GM10266 (cell line): Measurements from ENCODE around the gene STOML3.

Source experiments
- DNase-seq: peaks from one replicate; pipeline ENCODE4 v3.0.0; 2012; ENCODE audit errors: extremely low spot score
- TF ChIP-seq, protein P1 (sequence below): IDR thresholded peaks from 2 replicates; pipeline ENCODE4 v1.5.1; 2012; ENCODE audit warnings: mild to moderate bottlenecking, low read depth; ENCODE audit not compliant: control insufficient read depth, insufficient read depth; ENCODE audit errors: missing control alignments

STOML3 gene

DNA sequence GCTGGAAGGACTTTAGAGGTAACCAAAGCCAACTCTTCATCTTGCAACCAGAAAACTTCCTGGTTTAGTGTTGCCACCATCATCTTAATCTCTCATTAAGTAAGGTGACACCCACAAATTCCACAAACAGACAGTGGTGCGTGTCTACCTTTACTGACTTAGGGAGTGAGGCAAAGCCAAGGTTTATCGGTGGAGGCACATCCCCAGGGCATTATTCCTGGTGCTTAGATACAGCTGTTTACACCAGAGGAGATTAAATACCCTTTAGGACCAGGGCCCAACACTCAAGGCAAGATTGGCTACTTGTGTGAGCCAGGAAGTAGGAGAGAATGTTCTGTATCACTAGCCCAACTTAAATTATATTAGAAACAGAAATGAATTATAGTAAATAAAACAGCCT lies 9.5 kb downstream of the STOML3 start:
- TF ChIP-seq, protein P1, sequence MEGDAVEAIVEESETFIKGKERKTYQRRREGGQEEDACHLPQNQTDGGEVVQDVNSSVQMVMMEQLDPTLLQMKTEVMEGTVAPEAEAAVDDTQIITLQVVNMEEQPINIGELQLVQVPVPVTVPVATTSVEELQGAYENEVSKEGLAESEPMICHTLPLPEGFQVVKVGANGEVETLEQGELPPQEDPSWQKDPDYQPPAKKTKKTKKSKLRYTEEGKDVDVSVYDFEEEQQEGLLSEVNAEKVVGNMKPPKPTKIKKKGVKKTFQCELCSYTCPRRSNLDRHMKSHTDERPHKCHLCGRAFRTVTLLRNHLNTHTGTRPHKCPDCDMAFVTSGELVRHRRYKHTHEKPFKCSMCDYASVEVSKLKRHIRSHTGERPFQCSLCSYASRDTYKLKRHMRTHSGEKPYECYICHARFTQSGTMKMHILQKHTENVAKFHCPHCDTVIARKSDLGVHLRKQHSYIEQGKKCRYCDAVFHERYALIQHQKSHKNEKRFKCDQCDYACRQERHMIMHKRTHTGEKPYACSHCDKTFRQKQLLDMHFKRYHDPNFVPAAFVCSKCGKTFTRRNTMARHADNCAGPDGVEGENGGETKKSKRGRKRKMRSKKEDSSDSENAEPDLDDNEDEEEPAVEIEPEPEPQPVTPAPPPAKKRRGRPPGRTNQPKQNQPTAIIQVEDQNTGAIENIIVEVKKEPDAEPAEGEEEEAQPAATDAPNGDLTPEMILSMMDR, result no peak
- no peak for DNase-seq

DNA sequence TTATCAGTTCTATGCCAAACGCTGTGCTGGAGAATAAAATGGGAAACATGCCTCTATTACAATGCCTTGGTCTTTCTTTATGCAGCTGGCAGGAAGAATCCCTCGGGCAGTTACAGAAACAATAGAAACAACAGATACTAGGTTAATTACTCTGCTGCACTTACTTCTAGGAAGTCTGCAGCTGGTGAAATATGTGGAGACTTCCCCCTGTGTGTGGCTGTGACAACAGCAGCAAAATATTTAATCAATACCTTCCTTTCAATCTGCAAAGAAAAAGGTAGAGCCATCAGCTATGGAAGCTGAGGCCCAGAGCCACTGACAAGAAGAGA lies 9.9 kb downstream of the STOML3 start:
- DNase-seq, result no peak
- TF ChIP-seq, protein P1, result no peak

DNA sequence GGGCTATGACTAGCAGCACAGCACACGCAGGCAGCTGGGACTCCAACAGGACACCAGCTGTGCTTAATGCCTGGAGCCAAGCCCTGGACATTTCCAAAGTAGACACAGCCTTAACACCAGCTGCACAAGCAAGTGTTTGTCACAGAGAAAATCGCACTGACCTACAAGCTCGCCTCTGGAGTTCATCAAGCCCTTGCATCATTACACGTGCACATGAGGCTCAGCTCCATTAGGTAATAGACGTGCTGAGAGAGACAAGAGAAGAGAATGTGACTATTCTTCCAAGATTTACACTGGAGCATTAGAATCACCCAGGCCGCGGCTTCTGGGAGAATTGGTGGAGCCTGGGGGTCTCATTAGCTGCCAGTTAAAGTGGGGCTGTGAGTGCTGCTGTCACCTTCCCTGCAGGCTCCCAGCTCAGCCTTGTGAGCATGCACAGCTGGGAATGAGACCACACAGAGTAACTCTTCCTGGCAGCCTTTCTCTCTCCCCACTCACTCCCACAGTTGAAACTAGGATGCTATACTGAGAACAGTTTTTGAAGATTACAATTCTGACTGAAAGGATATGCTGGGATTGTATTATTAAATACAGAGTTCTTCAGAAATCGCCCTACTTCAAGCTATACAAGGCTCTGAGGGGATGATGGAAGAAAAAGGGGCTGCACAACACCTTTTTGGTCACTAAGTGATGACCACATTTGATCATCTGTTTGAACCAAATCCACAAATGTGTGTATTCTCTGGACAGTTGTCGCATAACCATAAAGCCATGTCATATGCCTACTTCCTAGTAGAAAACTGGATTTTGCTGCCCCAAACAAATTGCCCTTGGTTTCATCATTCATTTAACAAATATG lies 10.5 kb downstream of the STOML3 start:
- no peak for DNase-seq
- TF ChIP-seq, protein P1, result no peak

DNA sequence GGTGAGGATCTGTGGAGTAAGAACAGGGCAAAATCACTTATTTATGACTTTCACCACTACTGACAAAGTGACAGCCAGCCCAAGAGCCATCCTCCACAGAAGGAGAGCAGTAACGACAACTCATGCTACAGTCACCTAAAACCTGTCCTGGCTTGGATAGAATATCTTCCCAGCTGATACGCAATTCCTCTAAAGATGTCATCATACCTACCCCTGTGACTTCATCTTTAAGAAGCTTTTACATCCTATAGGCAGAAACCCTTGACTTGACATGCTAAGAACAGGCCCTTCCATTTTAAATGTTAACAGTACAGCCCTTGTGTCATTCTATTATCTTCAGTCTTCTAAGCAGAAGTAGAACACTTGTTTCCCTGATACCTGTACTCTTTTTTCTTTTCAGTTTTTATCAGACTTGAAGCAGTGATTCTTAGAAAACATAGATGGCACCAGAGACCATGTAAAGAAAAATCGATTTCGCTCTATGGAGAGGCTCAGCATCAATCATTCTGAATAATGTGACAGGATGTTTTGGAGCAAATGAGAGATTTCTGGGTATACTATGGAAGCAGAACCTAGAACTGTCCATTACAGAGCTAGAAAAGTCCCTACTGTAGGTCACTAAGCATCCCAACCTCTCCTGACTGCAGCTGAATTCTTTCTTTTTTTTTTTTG lies 20.1 kb downstream of the STOML3 start:
- TF ChIP-seq, protein P1, result no peak
- no peak for DNase-seq

DNA sequence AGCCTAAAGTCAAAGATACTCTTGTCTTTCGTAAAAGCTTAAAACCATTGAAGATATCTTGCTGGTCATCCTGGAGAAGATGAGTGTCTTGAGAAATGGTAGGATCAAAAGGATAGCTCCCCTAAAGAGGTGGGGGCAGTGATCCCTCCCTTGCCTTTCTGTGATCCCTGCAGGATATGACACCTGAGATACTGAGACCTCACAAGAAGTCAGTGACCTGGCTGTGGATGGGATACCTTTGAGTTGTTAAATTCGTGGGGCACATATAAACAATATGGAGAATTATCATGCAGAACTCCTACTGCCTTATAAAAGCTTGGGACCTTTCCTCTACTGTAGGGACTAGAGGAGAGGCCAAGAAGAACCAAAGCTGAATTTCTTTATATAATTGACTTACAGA lies 21.4 kb downstream of the STOML3 start:
- DNase-seq, result no peak
- TF ChIP-seq, protein P1, result no peak

DNA sequence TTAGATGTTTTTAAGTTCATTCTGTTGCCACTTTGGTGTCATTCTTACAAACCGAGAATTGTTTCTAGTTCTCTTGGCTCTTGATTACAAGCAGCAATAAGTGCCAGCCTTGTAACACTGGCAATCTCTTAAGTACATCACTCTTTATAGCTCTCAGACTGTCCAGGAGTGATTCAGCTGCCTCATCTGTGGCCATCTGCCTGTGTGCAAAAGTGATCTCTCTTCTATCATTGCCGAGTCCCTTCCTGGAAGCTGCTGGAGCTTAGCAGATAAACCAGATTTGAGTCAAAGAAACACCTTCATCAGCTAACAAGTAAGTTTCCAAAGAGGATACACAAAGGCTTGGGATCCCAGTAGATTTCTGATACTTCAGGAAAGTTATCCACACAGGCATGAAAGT lies 23.2 kb downstream of the STOML3 start:
- TF ChIP-seq, protein P1, result no peak
- DNase-seq, result no peak

DNA sequence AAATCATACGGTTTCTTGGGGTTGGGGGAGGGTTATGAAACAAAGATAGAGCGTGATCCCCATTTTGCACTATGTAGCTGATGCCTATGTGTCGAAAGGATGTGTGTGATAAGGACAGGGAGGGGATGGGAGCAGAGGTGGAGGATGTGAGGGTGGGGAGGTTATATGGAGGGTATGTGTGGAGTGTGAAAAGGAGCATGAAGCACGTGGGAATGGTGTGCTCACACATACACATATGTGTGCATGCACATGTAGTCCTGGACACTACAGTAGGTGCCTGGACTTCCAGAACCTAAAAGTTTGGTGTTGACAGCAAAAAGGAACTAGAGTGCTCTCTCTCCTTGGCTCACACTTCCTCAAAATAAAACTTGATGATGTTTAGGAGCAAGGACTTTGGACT lies 25.4 kb downstream of the STOML3 start:
- TF ChIP-seq, protein P1, result no peak
- DNase-seq, result no peak
